ENCODE data around the gene PDE11A. TPM values are rescaled to one million over a fixed set of nuclear protein-coding genes. Genes with fewer than 3 reads are reported as not detected.
A peak's percentile ranks its signal among the peaks of the same experiment; 100 is the strongest.

PDE11A gene
- total RNA-seq, 1 donor from 2014 or later, result 1.2 TPM

- H3K4me3 ChIP-seq (ENCODE audit: low read depth, low read length), result no peak overlapping the region
- no peak for DNase-seq (ENCODE audit: low read depth)
- no peak for TF ChIP-seq CTCF (conservative IDR thresholded peaks at IDR 0.05; ENCODE audit: low read depth, low read length)
These were observed 392.7 kb downstream of the PDE11A start for GRCh38 chr2:177679611-177680605.

DNA sequence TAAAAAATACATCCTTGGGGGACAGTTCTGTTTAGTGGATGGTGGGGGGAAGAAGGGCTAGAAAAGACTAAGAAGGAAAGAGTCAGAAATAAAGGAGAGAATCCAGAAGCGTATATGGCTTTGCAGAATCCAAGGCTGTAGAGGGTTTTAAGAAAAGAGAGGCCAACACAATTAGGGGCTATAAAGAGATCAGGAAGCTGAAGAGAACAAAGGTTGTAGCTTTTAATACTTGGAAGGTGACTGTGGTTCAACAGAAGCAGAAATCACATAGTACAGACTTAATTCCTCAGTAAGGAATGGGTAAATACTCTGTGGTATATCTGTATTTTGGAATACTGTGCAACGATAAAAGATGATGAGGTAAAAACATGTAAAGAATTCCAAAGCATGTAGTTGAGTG is 393.6 kb downstream of the PDE11A start:
- no peak for DNase-seq (ENCODE audit: low read depth)
- TF ChIP-seq CTCF (conservative IDR thresholded peaks at IDR 0.05; ENCODE audit: low read depth, low read length), result no peak
- H3K4me3 ChIP-seq (ENCODE audit: low read depth, low read length), result no peak overlapping the region

- no peak for TF ChIP-seq CTCF (conservative IDR thresholded peaks at IDR 0.05; ENCODE audit: low read depth, low read length)
- no peak overlapping the region for H3K4me3 ChIP-seq (ENCODE audit: low read depth, low read length)
- no peak for DNase-seq (ENCODE audit: low read depth)
These were observed 395.9 kb downstream of the PDE11A start for GRCh38 chr2:177676636-177677035.

DNA sequence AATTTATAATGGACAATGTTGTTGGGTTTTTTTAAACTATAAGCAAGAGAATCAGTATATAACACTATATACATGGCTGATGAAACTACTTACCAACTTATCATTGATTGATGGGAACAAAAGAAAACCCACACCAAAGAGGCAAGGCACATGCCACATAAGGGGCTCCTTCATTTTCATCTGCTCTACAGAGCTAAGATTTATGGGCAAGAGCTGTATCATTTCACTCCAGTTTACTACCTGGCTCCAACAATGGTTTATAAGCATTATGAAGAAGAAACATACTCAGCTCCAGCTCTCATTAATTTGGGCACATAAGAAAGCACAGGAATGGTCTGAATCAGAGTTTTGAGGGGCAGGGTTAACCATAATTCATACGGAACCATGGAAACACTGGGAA is 396.8 kb downstream of the PDE11A start:
- no peak overlapping the region for H3K4me3 ChIP-seq (ENCODE audit: low read depth, low read length)
- DNase-seq (ENCODE audit: low read depth), result no peak
- no peak for TF ChIP-seq CTCF (conservative IDR thresholded peaks at IDR 0.05; ENCODE audit: low read depth, low read length)

- no peak for DNase-seq (ENCODE audit: low read depth)
- H3K4me3 ChIP-seq (ENCODE audit: low read depth, low read length), result no peak overlapping the region
- no peak for TF ChIP-seq CTCF (conservative IDR thresholded peaks at IDR 0.05; ENCODE audit: low read depth, low read length)
These were observed 397.2 kb downstream of the PDE11A start for GRCh38 chr2:177675350-177675821.

DNA sequence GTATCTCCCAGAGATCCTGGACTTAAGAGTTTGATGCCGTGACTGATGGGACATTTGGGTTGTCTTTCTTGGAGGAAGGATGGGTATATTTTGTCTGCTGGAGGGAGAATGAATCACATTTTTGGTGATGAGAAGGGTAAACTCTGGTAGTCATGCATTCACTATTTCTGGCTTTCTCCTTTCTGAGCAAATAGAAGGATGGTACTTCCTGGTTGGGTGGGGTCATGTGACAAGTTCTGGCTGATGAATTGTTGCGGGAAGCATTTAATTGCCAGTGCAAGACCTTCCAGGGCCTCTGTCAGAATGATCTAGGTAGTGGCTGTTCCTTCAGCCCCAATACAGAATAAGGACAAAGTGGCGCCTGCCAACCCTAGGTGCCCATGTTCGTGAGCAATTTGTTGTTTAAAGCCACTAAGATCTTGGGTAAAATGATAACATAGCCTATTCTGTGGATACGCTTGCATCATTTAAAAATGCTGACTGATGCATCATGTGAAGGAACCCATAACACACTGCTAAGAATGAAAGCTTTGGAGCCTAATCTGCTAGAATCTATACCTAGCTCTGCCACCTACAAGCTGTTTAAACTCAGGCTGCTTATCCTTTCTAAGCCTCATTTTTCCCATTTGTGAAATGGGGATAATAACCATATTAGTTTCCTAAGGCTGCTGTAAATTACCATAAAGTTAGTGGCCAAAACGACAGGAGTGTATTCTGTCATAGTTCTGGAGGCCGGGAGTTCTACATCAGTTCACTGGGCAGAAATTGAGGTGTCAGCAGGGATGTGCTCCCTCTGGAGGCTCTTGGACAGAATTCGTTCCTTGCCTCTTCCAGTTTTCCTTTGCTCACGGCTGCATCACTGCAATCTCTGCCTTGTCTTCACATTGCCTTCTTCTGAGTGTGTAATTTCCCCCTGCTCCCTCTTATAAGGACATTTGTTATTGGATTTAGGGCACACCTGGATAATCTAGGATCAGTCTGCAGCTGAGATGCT is 398.7 kb downstream of the PDE11A start:
- peak; percentile 26 for TF ChIP-seq CTCF (conservative IDR thresholded peaks at IDR 0.05; ENCODE audit: low read depth, low read length)
- DNase-seq (ENCODE audit: low read depth), result no peak
- H3K4me3 ChIP-seq (ENCODE audit: low read depth, low read length), result no peak overlapping the region

All from epithelial cell of proximal tubule (primary cell).